Measurements from ENCODE around the gene PEBP1. TPM values are rescaled to one million over a fixed set of nuclear protein-coding genes. Genes with fewer than 3 reads are reported as not detected.

PEBP1 gene
- total RNA-seq, 4 donors from 2014 or later: 166 to 237 (median 192) TPM

DNA sequence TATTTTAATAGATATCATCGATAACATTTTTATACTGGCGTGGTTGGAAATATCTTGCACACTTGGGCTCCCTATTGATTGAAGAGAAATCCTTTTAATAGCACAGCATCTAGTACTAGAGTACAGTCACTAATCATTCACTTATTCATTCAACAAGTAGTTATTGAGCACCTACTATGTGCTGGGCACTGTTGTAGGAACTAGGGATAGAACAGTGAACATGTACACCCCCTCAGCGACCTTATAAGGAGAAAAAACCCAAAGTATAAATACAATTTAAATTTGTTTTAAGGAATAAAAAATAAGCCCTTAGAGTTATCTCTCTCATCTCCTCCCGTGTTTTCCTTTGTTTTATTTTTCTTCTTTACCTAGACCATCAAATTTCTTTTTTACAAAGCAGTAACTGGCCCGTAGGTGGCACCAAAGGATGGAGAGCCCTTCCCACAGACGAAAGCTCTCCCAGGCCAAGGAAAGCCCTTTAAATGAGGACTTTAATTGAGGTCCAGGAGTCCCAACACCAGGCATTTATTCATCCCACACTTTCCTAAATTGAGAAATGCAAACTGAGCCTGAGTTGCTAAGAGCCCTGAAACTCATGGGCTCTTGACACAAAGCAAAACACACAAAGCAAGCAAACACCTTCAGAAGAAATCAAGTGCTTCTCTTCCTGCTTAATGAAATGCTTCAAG lies 29.0 kb downstream of the PEBP1 start:
- Histone ChIP-seq H3K4me3 (no peak overlapping the region), H3K27ac (no peak overlapping the region), H3K9me3 (no peaks in the 10 kb centered on the region), H3K4me1 (no peaks in the 10 kb centered on the region), H3K27me3 (no peaks in the 10 kb centered on the region), H3K36me3 (peaks cover 0 to 87% (median 7%) of the 10 kb centered on the region in 3 donors)
- intact Hi-C loops (cut with DNase I): no loop called here
- no peak for DNase-seq
- 50 to 61% methylated on average over 5 to 6 of the region's 6 CpGs for WGBS, 2 donors
- no peak for TF ChIP-seq POLR2A (IDR thresholded peaks at IDR 0.05)
- TF ChIP-seq, protein P1, sequence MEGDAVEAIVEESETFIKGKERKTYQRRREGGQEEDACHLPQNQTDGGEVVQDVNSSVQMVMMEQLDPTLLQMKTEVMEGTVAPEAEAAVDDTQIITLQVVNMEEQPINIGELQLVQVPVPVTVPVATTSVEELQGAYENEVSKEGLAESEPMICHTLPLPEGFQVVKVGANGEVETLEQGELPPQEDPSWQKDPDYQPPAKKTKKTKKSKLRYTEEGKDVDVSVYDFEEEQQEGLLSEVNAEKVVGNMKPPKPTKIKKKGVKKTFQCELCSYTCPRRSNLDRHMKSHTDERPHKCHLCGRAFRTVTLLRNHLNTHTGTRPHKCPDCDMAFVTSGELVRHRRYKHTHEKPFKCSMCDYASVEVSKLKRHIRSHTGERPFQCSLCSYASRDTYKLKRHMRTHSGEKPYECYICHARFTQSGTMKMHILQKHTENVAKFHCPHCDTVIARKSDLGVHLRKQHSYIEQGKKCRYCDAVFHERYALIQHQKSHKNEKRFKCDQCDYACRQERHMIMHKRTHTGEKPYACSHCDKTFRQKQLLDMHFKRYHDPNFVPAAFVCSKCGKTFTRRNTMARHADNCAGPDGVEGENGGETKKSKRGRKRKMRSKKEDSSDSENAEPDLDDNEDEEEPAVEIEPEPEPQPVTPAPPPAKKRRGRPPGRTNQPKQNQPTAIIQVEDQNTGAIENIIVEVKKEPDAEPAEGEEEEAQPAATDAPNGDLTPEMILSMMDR (IDR thresholded peaks at IDR 0.05): peak in 2 of 6 experiments; percentile 31 to 43

- intact Hi-C loops (cut with DNase I): no loop called here
- Histone ChIP-seq H3K4me3 (no peak overlapping the region), H3K36me3 (peaks cover 4 to 87% (median 6%) of the 10 kb centered on the region in 3 donors), H3K27ac (no peak overlapping the region), H3K27me3 (no peaks in the 10 kb centered on the region), H3K4me1 (no peaks in the 10 kb centered on the region), H3K9me3 (no peaks in the 10 kb centered on the region)
- DNase-seq: no peak
- TF ChIP-seq, protein P1 (IDR thresholded peaks at IDR 0.05): no peak
- TF ChIP-seq POLR2A (IDR thresholded peaks at IDR 0.05): no peak
- 63 to 72% methylated on average over 2 of the region's 2 CpGs for WGBS, 2 donors
These were observed 31.0 kb downstream of the PEBP1 start for GRCh38 chr12:118166946-118167345.

GRCh38 chr12:118175823-118176447 lies 40.0 kb downstream of the PEBP1 start:
- TF ChIP-seq POLR2A (IDR thresholded peaks at IDR 0.05): no peak
- TF ChIP-seq, protein P1 (IDR thresholded peaks at IDR 0.05): no peak
- H3K9me3 ChIP-seq: no peaks in the 10 kb centered on the region
- H3K27ac ChIP-seq: no peak overlapping the region
- H3K4me1 ChIP-seq: no peaks in the 10 kb centered on the region
- H3K27me3 ChIP-seq: no peaks in the 10 kb centered on the region
- peaks cover 4 to 100% (median 10%) of the 10 kb centered on the region in 3 donors for H3K36me3 ChIP-seq
- intact Hi-C loops (cut with DNase I): no loop called here
- H3K4me3 ChIP-seq: no peak overlapping the region
- DNase-seq: no peak
- 78 to 85% methylated on average over 4 of the region's 4 CpGs for WGBS, 2 donors

DNA sequence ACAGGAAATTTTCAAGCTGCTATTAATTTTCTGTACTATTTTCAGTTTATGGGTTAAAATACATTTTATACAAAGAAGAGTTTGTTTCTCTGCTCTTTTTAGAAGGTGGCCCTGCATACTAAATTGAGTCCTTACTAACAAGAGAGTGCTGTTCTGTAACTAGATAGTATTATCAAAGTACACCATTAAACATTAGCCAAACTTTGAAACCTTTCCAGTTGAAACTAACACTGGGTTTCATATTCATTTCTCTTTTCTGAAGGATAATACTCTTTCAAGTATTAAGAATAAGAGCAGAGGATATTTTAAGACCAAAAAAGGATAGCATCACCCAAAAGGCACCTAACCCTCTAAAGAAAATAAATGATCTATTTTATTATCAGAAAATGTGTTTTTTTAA lies 47.2 kb downstream of the PEBP1 start:
- Histone ChIP-seq H3K36me3 (peaks cover 0 to 34% (median 6%) of the 10 kb centered on the region in 3 donors), H3K27me3 (no peaks in the 10 kb centered on the region), H3K4me1 (peaks cover 0 to 36% (median 8%) of the 10 kb centered on the region in 3 donors), H3K9me3 (no peaks in the 10 kb centered on the region), H3K27ac (no peak overlapping the region), H3K4me3 (no peak overlapping the region)
- TF ChIP-seq POLR2A (IDR thresholded peaks at IDR 0.05): no peak
- TF ChIP-seq, protein P1 (IDR thresholded peaks at IDR 0.05): no peak
- intact Hi-C loops (cut with DNase I): loop anchor here (5.0 kb wide), 1 partner anchor 194 kb away; the partner anchor contains the start of gene SUDS3
- DNase-seq: no peak

DNA sequence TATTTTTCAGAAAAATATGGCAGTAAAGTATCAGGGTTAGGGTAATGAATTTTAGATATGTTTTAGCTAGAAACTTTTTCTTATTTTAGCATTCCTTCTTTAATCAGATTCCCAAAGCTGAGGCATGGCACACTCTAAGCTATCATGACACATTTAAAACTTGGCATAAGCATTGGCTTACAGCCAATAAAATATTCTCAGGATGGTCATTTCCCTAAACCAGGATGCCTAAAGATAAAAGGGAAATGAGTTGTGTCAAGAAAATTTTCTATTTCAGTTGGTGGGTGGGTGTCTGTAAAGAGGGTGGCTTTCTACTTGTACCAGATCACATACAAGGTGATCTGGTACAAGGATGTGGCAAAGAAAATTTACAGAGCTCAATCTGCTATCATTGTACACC lies 47.8 kb downstream of the PEBP1 start:
- H3K27me3 ChIP-seq: no peaks in the 10 kb centered on the region
- TF ChIP-seq, protein P1 (IDR thresholded peaks at IDR 0.05): no peak
- no peak for TF ChIP-seq POLR2A (IDR thresholded peaks at IDR 0.05)
- H3K36me3 ChIP-seq: peaks cover 0 to 29% (median 6%) of the 10 kb centered on the region in 3 donors
- no peak overlapping the region for H3K4me3 ChIP-seq
- H3K9me3 ChIP-seq: no peaks in the 10 kb centered on the region
- intact Hi-C loops (cut with DNase I): loop anchor here (5.0 kb wide), 1 partner anchor 194 kb away; the partner anchor contains the start of gene SUDS3
- DNase-seq: no peak
- peaks cover 0 to 41% (median 9%) of the 10 kb centered on the region in 3 donors for H3K4me1 ChIP-seq
- no peak overlapping the region for H3K27ac ChIP-seq
